Left ventricle myocardium inferior (tissue), 1 donor: Measurements from ENCODE around the gene TPI1. TPM values are rescaled to one million over a fixed set of nuclear protein-coding genes. Genes with fewer than 3 reads are reported as not detected.

Experiments
- DNase-seq: peaks from one replicate; pipeline ENCODE4 v3.0.0-alpha.2; 2020
- H3K27ac ChIP-seq: fragments of 200-600 bp; replicated peaks from 2 replicates; pipeline ENCODE4 v1.8.0; 2021
- H3K27me3 ChIP-seq: fragments of 200-600 bp; 2 replicates; pipeline ENCODE4 v1.8.0; 2021; ENCODE audit warnings: low read depth
- H3K36me3 ChIP-seq: fragments of 200-600 bp; 2 replicates; pipeline ENCODE4 v1.8.0; 2021
- H3K4me1 ChIP-seq: fragments of 200-600 bp; 2 replicates; pipeline ENCODE4 v1.8.0; 2021
- H3K4me3 ChIP-seq: fragments of 200-600 bp; 2 replicates; pipeline ENCODE4 v1.8.0; 2021; ENCODE audit warnings: mild to moderate bottlenecking, moderate library complexity
- H3K9me3 ChIP-seq: fragments of 200-600 bp; replicated peaks from 2 replicates; pipeline ENCODE4 v1.8.0; 2021
- intact Hi-C: fragments of 100-400 bp; cut with micrococcal nuclease; formaldehyde crosslinking; loops from one replicate; pipeline ENCODE4 v1.11.0; 2022
- total RNA-seq: library from RNA; stranded (reverse); fragmentation: NEBNext Ultra II Directional; extraction: Animal tissue kit (Norgen Biotek cat#: 25700); gene quantifications from one replicate; pipeline ENCODE4 v1.2.1, GENCODE V29; 2021
- TF ChIP-seq, protein P1 (sequence below): fragments of 200-600 bp; IDR thresholded peaks from 2 replicates; pipeline ENCODE4 v1.8.0; 2021; ENCODE audit warnings: antibody characterized with exemption, mild to moderate bottlenecking, borderline replicate concordance
- donor health status: DM: no; HTN: yes; CAD: no; lungs with severe emphysema.

The TPI1 gene
- total RNA-seq, 1 donor from 2014 or later = 753 TPM

DNA sequence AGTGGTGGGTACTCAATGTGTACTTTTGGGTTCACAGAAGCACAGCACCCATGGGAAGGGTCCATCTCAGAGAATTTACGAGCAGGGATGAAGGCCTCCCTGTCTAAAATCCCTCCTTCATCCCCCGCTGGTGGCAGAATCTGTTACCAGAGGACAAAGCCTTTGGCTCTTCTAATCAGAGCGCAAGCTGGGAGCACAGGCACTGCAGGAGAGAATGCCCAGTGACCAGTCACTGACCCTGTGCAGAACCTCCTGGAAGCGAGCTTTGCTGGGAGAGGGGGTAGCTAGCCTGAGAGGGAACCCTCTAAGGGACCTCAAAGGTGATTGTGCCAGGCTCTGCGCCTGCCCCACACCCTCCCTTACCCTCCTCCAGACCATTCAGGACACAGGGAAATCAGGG is 47.2 kb upstream of the TPI1 start:
- peaks cover 18% of the 10 kb centered on the region for H3K4me1 ChIP-seq
- no peaks in the 10 kb centered on the region for H3K9me3 ChIP-seq
- intact Hi-C loops = no loop called here
- H3K27me3 ChIP-seq = peaks cover 24% of the 10 kb centered on the region
- TF ChIP-seq, protein P1, sequence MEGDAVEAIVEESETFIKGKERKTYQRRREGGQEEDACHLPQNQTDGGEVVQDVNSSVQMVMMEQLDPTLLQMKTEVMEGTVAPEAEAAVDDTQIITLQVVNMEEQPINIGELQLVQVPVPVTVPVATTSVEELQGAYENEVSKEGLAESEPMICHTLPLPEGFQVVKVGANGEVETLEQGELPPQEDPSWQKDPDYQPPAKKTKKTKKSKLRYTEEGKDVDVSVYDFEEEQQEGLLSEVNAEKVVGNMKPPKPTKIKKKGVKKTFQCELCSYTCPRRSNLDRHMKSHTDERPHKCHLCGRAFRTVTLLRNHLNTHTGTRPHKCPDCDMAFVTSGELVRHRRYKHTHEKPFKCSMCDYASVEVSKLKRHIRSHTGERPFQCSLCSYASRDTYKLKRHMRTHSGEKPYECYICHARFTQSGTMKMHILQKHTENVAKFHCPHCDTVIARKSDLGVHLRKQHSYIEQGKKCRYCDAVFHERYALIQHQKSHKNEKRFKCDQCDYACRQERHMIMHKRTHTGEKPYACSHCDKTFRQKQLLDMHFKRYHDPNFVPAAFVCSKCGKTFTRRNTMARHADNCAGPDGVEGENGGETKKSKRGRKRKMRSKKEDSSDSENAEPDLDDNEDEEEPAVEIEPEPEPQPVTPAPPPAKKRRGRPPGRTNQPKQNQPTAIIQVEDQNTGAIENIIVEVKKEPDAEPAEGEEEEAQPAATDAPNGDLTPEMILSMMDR = no peak
- no peaks in the 10 kb centered on the region for H3K36me3 ChIP-seq
- no peak for DNase-seq
- no peak overlapping the region for H3K27ac ChIP-seq
- H3K4me3 ChIP-seq = no peak overlapping the region

DNA sequence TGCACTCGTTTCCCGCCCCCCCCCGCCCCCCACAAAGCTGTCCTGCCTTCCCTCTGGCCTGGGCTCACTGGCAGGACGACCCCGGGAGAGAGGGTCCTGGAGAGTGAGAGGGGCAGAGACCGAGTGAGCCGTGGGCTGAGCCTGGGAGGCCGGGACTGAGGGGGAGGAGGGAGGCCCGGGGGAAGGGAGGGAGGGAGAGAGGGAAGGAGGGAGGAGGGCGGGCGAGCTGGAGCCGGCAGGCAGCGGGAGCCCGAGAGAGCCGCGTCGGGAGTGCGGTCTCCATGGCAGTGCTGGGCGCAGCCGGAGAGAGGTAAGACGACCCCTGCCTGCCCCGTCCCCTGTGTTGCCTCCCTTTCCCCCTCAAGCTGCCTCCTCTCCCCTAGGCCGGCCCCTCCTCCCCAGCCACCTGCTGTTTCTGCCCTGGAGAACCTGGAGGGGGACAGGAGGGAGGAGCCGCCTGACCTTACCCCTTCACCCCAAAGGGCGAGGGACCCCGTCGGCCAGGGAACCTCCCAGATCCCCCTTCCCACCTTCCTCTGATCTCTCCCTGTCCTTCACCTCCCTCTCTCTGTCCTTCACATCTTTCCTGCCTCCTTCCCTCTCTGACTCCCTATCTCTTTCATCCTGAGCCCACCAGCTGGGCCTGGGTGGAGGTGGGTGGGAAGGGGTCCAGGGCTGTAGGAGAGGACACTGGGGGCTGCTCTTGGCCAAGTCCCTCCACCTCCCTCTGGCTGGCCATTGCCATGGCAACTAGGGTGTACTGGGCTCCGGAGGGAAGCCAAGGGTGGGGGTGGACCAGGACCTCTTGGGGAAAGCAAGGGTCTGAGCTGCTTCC is 45.5 kb upstream of the TPI1 start, which contains the start of gene GPR162:
GPR162 (plus strand) TSS at position 231 of the 835 bp plus-strand sequence. CDS start 2,078 bp downstream, outside the sequence.
- H3K36me3 ChIP-seq = no peaks in the 10 kb centered on the region
- intact Hi-C loops = no loop called here
- H3K4me3 ChIP-seq = peak within 1 kb of the TSS; percentile 67
- H3K9me3 ChIP-seq = no peaks in the 10 kb centered on the region
- H3K4me1 ChIP-seq = peaks cover 29% of the 10 kb centered on the region
- peaks cover 24% of the 10 kb centered on the region for H3K27me3 ChIP-seq
- peak within 1 kb of the TSS; percentile 66 for H3K27ac ChIP-seq
- TF ChIP-seq, protein P1 = no peak
- DNase-seq = peak; percentile 72

DNA sequence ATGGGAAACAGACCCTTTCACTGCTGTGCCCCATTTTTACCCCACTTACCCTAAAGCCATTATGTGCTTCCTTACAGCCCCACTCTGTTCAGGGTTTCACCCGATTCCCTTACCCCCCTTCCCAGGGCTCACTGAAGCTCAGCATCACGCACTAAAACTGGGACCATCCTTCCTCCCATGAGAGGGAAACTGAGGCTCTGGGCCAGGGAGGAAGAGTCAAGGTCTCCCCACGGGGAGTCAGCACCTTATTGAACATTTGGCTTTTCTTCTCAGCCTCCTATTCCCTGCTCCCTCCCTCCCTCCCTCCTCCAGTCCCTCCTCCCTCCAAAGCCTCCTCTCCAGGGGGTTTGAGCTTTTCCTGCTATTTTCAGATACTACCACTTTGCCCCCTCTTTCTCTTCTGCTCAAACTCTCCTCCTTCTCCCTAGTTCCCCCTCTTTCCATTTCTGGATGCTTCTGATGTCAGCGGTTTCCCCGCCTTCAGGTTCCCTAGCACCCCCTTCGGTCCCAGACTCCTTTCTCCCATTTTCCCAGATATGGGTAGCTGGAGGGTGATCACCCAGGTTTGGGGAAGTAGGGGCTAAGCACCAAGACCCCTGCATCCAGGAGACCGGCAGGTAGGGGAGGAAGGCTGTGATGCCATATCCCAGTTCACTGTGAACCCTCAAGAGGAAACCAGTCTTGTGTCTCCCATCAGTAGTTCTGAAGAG is 44.8 kb upstream of the TPI1 start:
- peaks cover 24% of the 10 kb centered on the region for H3K27me3 ChIP-seq
- TF ChIP-seq, protein P1 = no peak
- no peak for DNase-seq
- no peak overlapping the region for H3K27ac ChIP-seq
- peaks cover 36% of the 10 kb centered on the region for H3K4me1 ChIP-seq
- H3K36me3 ChIP-seq = no peaks in the 10 kb centered on the region
- peak overlapping the region; percentile 67 for H3K4me3 ChIP-seq
- no peaks in the 10 kb centered on the region for H3K9me3 ChIP-seq
- intact Hi-C loops = no loop called here

- no peaks in the 10 kb centered on the region for H3K36me3 ChIP-seq
- no peak overlapping the region for H3K27ac ChIP-seq
- H3K4me1 ChIP-seq = peaks cover 43% of the 10 kb centered on the region
- DNase-seq = no peak
- H3K27me3 ChIP-seq = peaks cover 24% of the 10 kb centered on the region
- intact Hi-C loops = no loop called here
- TF ChIP-seq, protein P1 = no peak
- no peaks in the 10 kb centered on the region for H3K9me3 ChIP-seq
- H3K4me3 ChIP-seq = no peak overlapping the region
Observed at GRCh38 chr12:6823182-6824084, 43.9 kb upstream of the TPI1 start.

- Histone ChIP-seq H3K9me3 (no peaks in the 10 kb centered on the region), H3K4me1 (peaks cover 51% of the 10 kb centered on the region), H3K27ac (no peak overlapping the region), H3K4me3 (no peak overlapping the region), H3K27me3 (peaks cover 29% of the 10 kb centered on the region), H3K36me3 (no peaks in the 10 kb centered on the region)
- intact Hi-C loops = no loop called here
- TF ChIP-seq, protein P1 = no peak
- DNase-seq = no peak
Observed at GRCh38 chr12:6824085-6824775, 43.1 kb upstream of the TPI1 start.
